Measurements from ENCODE around the gene OSBPL6. TPM values are rescaled to one million over a fixed set of nuclear protein-coding genes. Genes with fewer than 3 reads are reported as not detected.

OSBPL6 gene
- total RNA-seq, 1 experiment from 2014 or later: 4.6 TPM

- H3T11ph ChIP-seq (ENCODE audit: low read length): no peak overlapping the region
- no peak overlapping the region for H2AK5ac ChIP-seq (ENCODE audit: insufficient read length, low read length)
- H3K27me3 Mint-ChIP-seq (ENCODE audit: low read depth): no peaks in the 10 kb centered on the region
- no peak overlapping the region for H4K5ac ChIP-seq (ENCODE audit: insufficient read length, low read depth, low read length)
- H4K91ac ChIP-seq (ENCODE audit: insufficient read length, low read depth, low read length): no peak overlapping the region
- no peak for DNase-seq
- peaks cover 8% of the 10 kb centered on the region; the same call in 1 of the 2 replicates for H3K4me1 ChIP-seq (ENCODE audit: insufficient read depth, low read length)
- no peaks in the 10 kb centered on the region; a peak in 1 of 5 replicates for H3K9me3 Mint-ChIP-seq
- peaks cover 20 to 22% of the 10 kb centered on the region in 2 experiments for H3K4me1 Mint-ChIP-seq
- H2BK15ac ChIP-seq (ENCODE audit: low read depth, low read length): no peak overlapping the region
- H3K36me3 Mint-ChIP-seq (ENCODE audit: insufficient read depth in 1 of 3, low read depth in 3 of 3): no peaks in the 10 kb centered on the region
- no peak overlapping the region for H3K56ac ChIP-seq (ENCODE audit: insufficient read length, low read depth, low read length)
- H3K9ac ChIP-seq (ENCODE audit: extremely low read depth, insufficient read length, low read length): no peak overlapping the region
- H3K9me3 ChIP-seq (ENCODE audit: control insufficient read depth, low read depth, low read length): no peaks in the 10 kb centered on the region
- no peak overlapping the region for H3K14ac ChIP-seq (ENCODE audit: insufficient read depth, low read length)
- no peak overlapping the region for H3K4me2 ChIP-seq (ENCODE audit: insufficient read depth, insufficient read length, low read length)
- no peak overlapping the region for H3K23ac ChIP-seq (ENCODE audit: insufficient read length, low read depth, low read length)
- no peak overlapping the region for H2BK120ac ChIP-seq (ENCODE audit: low read depth, low read length, poor library complexity, severe bottlenecking)
- H3K4ac ChIP-seq (ENCODE audit: low read depth, low read length): no peak overlapping the region
- no CpG with 5 or more reads among the region's 10 CpGs for WGBS (ENCODE audit: extremely low coverage, insufficient read length, low lambda C conversion rate)
- H2BK12ac ChIP-seq (ENCODE audit: insufficient read length, low read depth, low read length): no peak overlapping the region
- H4K20me1 ChIP-seq (ENCODE audit: control insufficient read depth, insufficient read depth, insufficient read length): no peaks in the 10 kb centered on the region
- no peak overlapping the region for H3K27ac ChIP-seq (ENCODE audit: insufficient read length, low read depth, low read length)
- no peaks in the 10 kb centered on the region for H3K27me3 ChIP-seq (ENCODE audit: insufficient read depth, low read length)
- no peak overlapping the region for H2AFZ ChIP-seq (ENCODE audit: low read length)
- H3K4me3 Mint-ChIP-seq: no peak overlapping the region
- TF ChIP-seq CTCF (conservative IDR thresholded peaks at IDR 0.05): no peak
- no peak overlapping the region for H3K27ac Mint-ChIP-seq
- H3K79me1 ChIP-seq (ENCODE audit: insufficient read depth, low read depth, low read length, poor library complexity, severe bottlenecking): no peaks in the 10 kb centered on the region
- no peaks in the 10 kb centered on the region for H3K79me2 ChIP-seq (ENCODE audit: insufficient read depth, low read length)
- H2BK20ac ChIP-seq (ENCODE audit: low read depth, low read length, poor library complexity, severe bottlenecking): no peak overlapping the region
- H4K8ac ChIP-seq (replicated peaks; ENCODE audit: insufficient read length, low read depth, low read length): no peak overlapping the region
- no peak overlapping the region for H3K18ac ChIP-seq (ENCODE audit: insufficient read length, low read depth, low read length)
- peak overlapping the region; percentile 27 for H2BK5ac ChIP-seq (ENCODE audit: insufficient read length, low read length)
- H3K23me2 ChIP-seq (ENCODE audit: insufficient read length, low read depth, low read length, poor library complexity, severe bottlenecking): no peaks in the 10 kb centered on the region
Measured at GRCh38 chr2:178279636-178280035, 85.3 kb downstream of the OSBPL6 start.

Data from H9 (cell line).